Anterior cingulate cortex (tissue), 58 donors: Measurements from ENCODE around the gene PSMD14.

Experiments
- DNase-seq, 58 donors: peaks; one replicate each; lab custom pipeline; 2025; lab: John Stamatoyannopoulos, UW

The PSMD14 gene

DNA sequence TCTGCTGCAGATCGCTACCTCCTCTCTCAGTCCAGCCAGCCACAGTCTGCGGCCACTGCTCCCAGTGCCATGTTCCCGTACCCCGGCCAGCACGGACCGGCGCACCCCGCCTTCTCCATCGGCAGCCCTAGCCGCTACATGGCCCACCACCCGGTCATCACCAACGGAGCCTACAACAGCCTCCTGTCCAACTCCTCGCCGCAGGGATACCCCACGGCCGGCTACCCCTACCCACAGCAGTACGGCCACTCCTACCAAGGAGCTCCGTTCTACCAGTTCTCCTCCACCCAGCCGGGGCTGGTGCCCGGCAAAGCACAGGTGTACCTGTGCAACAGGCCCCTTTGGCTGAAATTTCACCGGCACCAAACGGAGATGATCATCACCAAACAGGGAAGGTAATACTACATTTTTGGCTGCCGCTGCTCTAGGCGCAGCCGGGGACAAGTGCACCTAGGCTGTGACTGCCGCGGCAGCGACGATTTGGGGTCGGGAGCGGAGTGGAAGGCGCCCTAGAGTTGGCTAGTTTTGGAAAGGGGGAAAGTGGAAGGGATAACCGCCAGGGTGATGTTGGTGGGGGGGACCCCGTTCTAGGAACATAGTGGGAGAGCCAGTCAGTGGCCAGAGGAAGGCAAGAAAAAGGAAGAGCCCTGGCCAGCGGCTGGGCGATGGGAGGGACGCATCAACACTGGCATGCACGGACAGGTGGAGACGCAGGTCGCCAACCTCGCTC lies 108.6 kb downstream of the PSMD14 start:
- peak in 1 of 58 donors; percentile 7 for DNase-seq

DNA sequence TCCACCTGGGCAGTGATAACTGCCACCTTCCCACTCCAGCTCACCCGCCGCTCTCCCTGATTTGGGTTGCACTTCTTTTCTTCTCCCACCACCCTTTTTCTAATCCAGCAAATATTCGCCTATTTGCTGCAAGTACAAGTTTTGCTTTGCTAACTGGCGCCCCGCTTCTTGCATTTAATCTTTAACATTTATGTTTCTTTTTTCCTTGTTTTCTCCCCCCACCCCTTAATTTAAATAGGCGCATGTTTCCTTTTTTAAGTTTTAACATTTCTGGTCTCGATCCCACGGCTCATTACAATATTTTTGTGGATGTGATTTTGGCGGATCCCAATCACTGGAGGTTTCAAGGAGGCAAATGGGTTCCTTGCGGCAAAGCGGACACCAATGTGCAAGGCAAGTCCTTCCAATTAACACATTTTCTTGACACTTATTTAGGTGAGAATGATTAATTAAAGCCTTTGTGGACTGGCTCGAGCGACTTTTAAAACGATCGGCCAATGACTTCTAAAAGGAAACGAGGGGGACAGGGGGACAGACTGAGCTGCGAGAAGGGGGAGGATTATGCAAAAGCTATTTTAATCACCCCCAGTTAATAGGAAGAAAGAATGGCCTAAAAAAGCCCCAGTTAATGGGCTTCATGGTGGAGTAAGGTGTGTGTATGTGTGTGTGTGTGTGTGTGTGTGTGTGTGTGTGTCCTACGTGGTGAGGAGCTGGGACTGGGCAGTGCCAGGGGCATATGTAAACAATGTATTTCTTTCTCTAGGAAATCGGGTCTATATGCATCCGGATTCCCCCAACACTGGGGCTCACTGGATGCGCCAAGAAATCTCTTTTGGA lies 109.4 kb downstream of the PSMD14 start:
- DNase-seq, result no peak

- no peak for DNase-seq
These were observed 110.1 kb downstream of the PSMD14 start for GRCh38 chr2:161418275-161418714.

DNA sequence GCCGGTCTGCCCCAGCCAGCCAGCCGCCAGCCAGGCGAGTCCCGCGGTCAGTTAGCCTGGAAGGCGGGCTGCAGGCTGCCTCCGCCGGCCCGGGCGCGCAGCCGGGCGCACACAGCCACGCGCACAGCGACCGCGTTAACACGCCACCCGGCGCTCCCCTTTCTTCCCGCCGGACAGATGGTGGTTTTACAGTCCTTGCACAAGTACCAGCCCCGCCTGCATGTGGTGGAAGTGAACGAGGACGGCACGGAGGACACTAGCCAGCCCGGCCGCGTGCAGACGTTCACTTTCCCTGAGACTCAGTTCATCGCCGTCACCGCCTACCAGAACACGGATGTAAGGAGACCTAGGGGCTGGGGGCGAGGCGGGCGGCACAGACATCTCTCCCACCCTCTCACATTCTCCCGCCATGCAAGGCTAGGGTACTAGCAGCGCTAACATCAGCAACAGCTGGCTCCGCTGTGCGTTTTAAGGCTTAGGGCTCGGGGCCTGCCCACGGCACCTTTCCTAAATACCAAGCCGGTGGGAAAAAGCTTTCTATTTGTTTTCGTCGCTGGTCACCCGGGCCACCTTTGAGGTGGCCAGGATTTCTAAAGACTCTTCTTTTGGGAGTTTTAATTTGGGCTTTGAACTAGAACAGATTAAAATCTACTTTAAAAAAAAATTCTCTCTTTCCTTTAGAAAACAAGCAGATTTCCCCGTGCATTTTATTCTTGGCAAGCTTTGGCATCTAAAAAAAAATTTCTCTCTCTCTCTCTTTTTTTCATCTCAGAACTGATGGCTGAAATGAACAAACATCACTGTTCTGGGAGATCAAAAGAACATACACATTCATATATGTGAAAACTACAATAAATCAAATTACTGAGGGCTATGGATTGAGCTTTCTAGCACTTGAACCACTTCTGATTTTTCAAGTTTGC lies 110.8 kb downstream of the PSMD14 start:
- peak in 1 of 58 donors; percentile 10 for DNase-seq

GRCh38 chr2:161419638-161420190 lies 111.5 kb downstream of the PSMD14 start:
- DNase-seq, result no peak

- DNase-seq, result no peak
These were observed 112.3 kb downstream of the PSMD14 start for GRCh38 chr2:161420406-161421074.

DNA sequence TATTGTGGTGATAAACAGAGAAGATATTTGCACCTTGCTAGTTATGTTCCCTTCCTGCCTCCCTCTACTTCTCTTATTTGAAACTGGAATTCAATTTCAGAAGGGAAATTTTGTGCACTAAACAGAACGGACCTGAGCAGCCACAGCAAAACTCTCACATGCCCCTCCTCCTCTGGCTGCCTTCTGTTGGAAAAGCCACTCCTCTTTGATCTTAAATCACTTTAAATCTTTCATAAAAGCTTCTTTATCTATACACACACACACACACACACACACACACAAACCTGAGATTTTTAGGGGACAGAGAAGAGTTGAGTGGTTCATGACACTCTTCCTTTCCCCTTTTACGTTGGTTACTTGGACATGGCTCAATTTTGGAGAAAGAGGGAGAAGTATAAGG lies 113.5 kb downstream of the PSMD14 start:
- DNase-seq, result no peak

GRCh38 chr2:161422816-161423403 lies 114.7 kb downstream of the PSMD14 start:
- DNase-seq, result no peak

- DNase-seq, result peak in 1 of 58 donors; percentile 11
These were observed 115.5 kb downstream of the PSMD14 start for GRCh38 chr2:161423421-161424393.

DNA sequence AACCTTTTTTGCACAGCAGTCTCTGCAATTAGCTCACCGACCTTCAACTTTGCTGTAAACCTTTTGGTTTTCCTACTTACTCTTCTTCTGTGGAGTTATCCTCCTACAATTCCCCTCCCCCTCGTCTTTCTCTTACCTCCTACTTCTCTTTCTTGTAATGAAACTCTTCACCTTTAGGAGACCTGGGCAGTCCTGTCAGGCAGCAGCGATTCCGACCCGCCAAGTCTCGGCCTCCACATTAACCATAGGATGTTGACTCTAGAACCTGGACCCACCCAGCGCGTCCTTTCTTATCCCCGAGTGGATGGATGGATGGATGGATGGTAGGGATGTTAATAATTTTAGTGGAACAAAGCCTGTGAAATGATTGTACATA lies 116.2 kb downstream of the PSMD14 start:
- DNase-seq, result no peak

- DNase-seq, result no peak
These were observed 116.9 kb downstream of the PSMD14 start for GRCh38 chr2:161424891-161425727.

GRCh38 chr2:161425728-161426454 lies 117.7 kb downstream of the PSMD14 start:
- DNase-seq, result no peak

- no peak for DNase-seq
These were observed 118.3 kb downstream of the PSMD14 start for GRCh38 chr2:161426455-161426921.

- DNase-seq, result peak in 1 of 58 donors; percentile 27
These were observed 118.9 kb downstream of the PSMD14 start for GRCh38 chr2:161426922-161427663.
